Measurements from ENCODE around the gene WDFY2. TPM values are rescaled to one million over a fixed set of nuclear protein-coding genes. Genes with fewer than 3 reads are reported as not detected.

Gene WDFY2
- total RNA-seq, 1 donor from 2014 or later = 20.7 TPM

DNA sequence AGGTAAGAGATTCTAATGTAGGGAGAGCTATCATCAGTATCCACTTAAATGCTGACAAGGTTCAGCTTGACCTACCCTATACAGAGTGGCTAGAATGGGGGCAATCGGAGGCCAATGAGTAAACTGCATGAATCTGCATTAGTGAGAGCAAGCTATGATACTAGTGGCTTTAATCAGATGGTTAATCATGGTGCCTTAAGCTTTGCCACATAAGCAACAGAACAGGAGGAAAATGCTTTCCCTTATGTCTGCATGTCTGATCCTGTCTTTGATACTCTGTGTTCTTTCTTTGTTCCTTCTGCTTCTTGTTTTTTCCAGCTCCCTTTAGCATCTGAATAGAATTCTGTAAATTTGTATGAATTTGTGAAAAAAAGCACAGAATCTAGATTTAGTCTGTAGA is 91.1 kb downstream of the WDFY2 start:
- TF ChIP-seq, protein P1, sequence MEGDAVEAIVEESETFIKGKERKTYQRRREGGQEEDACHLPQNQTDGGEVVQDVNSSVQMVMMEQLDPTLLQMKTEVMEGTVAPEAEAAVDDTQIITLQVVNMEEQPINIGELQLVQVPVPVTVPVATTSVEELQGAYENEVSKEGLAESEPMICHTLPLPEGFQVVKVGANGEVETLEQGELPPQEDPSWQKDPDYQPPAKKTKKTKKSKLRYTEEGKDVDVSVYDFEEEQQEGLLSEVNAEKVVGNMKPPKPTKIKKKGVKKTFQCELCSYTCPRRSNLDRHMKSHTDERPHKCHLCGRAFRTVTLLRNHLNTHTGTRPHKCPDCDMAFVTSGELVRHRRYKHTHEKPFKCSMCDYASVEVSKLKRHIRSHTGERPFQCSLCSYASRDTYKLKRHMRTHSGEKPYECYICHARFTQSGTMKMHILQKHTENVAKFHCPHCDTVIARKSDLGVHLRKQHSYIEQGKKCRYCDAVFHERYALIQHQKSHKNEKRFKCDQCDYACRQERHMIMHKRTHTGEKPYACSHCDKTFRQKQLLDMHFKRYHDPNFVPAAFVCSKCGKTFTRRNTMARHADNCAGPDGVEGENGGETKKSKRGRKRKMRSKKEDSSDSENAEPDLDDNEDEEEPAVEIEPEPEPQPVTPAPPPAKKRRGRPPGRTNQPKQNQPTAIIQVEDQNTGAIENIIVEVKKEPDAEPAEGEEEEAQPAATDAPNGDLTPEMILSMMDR (IDR thresholded peaks at IDR 0.05) = no peak
- Mint-ChIP-seq H3K27ac (ENCODE audit: unreplicated experiment) (no peak overlapping the region), H3K36me3 (ENCODE audit: unreplicated experiment) (peaks cover 16% of the 10 kb centered on the region), H3K4me1 (ENCODE audit: unreplicated experiment) (peaks cover 33% of the 10 kb centered on the region), H3K4me3 (ENCODE audit: unreplicated experiment) (no peak overlapping the region), H3K27me3 (ENCODE audit: unreplicated experiment) (no peaks in the 10 kb centered on the region), H3K9me3 (ENCODE audit: unreplicated experiment) (peaks cover 6% of the 10 kb centered on the region)
- DNase-seq (ENCODE audit: extremely low spot score, unreplicated experiment) = no peak

DNA sequence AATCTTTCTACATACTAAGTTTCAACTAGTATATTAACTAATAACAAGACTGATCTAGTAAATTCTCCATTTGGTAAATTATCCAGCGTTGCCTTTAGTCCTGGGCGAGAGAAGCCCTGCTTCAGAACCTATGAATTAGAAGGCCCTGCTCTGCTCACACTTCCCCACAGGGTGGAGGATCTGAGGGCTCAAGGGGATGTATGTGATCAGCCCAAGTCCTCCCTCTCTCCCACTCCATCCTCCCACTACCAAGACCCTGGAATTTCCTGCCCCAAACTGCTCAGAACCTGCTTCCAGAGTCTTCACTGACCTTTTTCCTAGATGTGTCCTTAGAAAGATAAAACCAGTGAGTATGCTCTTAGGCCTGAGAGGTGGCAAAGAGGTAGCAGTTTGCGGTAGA is 91.6 kb downstream of the WDFY2 start:
- Mint-ChIP-seq H3K27me3 (ENCODE audit: unreplicated experiment) (no peaks in the 10 kb centered on the region), H3K36me3 (ENCODE audit: unreplicated experiment) (peaks cover 16% of the 10 kb centered on the region), H3K9me3 (ENCODE audit: unreplicated experiment) (peaks cover 6% of the 10 kb centered on the region), H3K4me1 (ENCODE audit: unreplicated experiment) (peaks cover 33% of the 10 kb centered on the region), H3K4me3 (ENCODE audit: unreplicated experiment) (no peak overlapping the region), H3K27ac (ENCODE audit: unreplicated experiment) (no peak overlapping the region)
- TF ChIP-seq, protein P1 (IDR thresholded peaks at IDR 0.05) = no peak
- no peak for DNase-seq (ENCODE audit: extremely low spot score, unreplicated experiment)

DNA sequence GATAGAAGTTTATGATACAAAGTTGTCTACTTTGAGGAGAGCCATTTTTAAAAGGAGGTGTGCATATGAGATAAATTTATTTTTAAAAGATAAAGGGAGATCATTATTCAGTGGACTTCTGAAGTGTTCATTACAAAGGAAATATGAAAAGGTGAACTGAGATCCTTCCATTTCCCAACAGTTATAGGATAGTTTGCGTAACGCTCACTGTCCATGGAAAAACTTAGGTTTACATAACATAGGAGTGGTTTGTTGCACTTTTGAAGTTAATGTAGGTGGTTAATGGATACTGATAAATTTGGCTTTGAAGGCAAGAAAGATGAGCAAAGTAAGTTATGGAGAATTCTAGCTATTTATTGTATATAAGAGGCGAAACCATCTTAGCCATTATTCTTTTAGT is 92.5 kb downstream of the WDFY2 start:
- Mint-ChIP-seq H3K36me3 (ENCODE audit: unreplicated experiment) (peaks cover 16% of the 10 kb centered on the region), H3K27me3 (ENCODE audit: unreplicated experiment) (no peaks in the 10 kb centered on the region), H3K4me3 (ENCODE audit: unreplicated experiment) (no peak overlapping the region), H3K4me1 (ENCODE audit: unreplicated experiment) (peaks cover 40% of the 10 kb centered on the region), H3K27ac (ENCODE audit: unreplicated experiment) (no peak overlapping the region), H3K9me3 (ENCODE audit: unreplicated experiment) (peaks cover 6% of the 10 kb centered on the region)
- TF ChIP-seq, protein P1 (IDR thresholded peaks at IDR 0.05) = no peak
- DNase-seq (ENCODE audit: extremely low spot score, unreplicated experiment) = no peak

GRCh38 chr13:51678420-51678819 is 94.2 kb downstream of the WDFY2 start:
- Mint-ChIP-seq H3K9me3 (ENCODE audit: unreplicated experiment) (no peaks in the 10 kb centered on the region), H3K4me1 (ENCODE audit: unreplicated experiment) (peaks cover 30% of the 10 kb centered on the region), H3K36me3 (ENCODE audit: unreplicated experiment) (peaks cover 12% of the 10 kb centered on the region), H3K27me3 (ENCODE audit: unreplicated experiment) (no peaks in the 10 kb centered on the region), H3K4me3 (ENCODE audit: unreplicated experiment) (no peak overlapping the region), H3K27ac (ENCODE audit: unreplicated experiment) (no peak overlapping the region)
- no peak for DNase-seq (ENCODE audit: extremely low spot score, unreplicated experiment)
- TF ChIP-seq, protein P1 (IDR thresholded peaks at IDR 0.05) = no peak

GRCh38 chr13:51679616-51680015 is 95.4 kb downstream of the WDFY2 start:
- DNase-seq (ENCODE audit: extremely low spot score, unreplicated experiment) = no peak
- Mint-ChIP-seq H3K4me3 (ENCODE audit: unreplicated experiment) (no peak overlapping the region), H3K27ac (ENCODE audit: unreplicated experiment) (no peak overlapping the region), H3K27me3 (ENCODE audit: unreplicated experiment) (no peaks in the 10 kb centered on the region), H3K36me3 (ENCODE audit: unreplicated experiment) (peaks cover 12% of the 10 kb centered on the region), H3K9me3 (ENCODE audit: unreplicated experiment) (no peaks in the 10 kb centered on the region), H3K4me1 (ENCODE audit: unreplicated experiment) (peaks cover 21% of the 10 kb centered on the region)
- TF ChIP-seq, protein P1 (IDR thresholded peaks at IDR 0.05) = no peak

All from osteocyte (in vitro differentiated cells).